22Rv1 (cell line): Measurements from ENCODE around the gene NMS.

ENCODE experiments used
- ZFX ChIP-seq: fragments of 450-650 bp; IDR thresholded peaks from 2 replicates; pipeline ENCODE4 v1.6.1; 2017; ENCODE audit warnings: antibody characterized with exemption, borderline replicate concordance
- TF ChIP-seq, protein P1 (sequence below): fragments of 450-650 bp; IDR thresholded peaks from 2 replicates; pipeline ENCODE4 v1.5.1; 2017; ENCODE audit warnings: mild to moderate bottlenecking

DNA sequence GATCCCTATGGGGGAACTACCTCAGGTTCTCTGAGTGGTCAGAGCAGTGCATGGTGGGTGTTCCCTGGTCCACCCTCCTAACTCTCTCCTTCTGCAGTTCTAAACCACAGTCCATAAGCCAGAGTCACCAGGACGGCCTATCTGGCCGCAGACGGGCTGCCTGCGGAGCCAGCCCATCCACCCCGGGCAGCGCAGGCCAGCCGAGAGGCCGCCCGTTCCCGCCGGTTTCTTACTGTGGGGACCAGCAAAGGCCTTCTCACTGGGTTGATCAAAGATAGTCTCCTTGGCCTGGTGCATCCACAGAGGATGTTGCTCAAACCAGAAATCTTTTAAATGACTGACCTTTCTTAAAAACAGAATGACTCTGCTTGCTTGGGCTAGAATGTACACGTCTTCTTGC is 43.2 kb upstream of the NMS start:
- TF ChIP-seq, protein P1, sequence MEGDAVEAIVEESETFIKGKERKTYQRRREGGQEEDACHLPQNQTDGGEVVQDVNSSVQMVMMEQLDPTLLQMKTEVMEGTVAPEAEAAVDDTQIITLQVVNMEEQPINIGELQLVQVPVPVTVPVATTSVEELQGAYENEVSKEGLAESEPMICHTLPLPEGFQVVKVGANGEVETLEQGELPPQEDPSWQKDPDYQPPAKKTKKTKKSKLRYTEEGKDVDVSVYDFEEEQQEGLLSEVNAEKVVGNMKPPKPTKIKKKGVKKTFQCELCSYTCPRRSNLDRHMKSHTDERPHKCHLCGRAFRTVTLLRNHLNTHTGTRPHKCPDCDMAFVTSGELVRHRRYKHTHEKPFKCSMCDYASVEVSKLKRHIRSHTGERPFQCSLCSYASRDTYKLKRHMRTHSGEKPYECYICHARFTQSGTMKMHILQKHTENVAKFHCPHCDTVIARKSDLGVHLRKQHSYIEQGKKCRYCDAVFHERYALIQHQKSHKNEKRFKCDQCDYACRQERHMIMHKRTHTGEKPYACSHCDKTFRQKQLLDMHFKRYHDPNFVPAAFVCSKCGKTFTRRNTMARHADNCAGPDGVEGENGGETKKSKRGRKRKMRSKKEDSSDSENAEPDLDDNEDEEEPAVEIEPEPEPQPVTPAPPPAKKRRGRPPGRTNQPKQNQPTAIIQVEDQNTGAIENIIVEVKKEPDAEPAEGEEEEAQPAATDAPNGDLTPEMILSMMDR: no peak
- TF ChIP-seq ZFX: no peak
